DND-41 (cell line): ENCODE results near the gene ADCY9.

Experiments used
- EZH2 ChIP-seq: IDR thresholded peaks from 3 replicates; pipeline ENCODE4 v1.6.1; 2012; ENCODE audit warnings: borderline replicate concordance, low read depth, mild to moderate bottlenecking, moderate library complexity, low read length, inconsistent platforms; ENCODE audit not compliant: severe bottlenecking
- TF ChIP-seq, protein P1 (sequence below): IDR thresholded peaks from 2 replicates; pipeline ENCODE4 v1.5.1; 2012; ENCODE audit warnings: borderline replicate concordance, low read length, moderate library complexity, mild to moderate bottlenecking; ENCODE audit not compliant: poor library complexity, severe bottlenecking; ENCODE audit errors: extremely low read depth

DNA sequence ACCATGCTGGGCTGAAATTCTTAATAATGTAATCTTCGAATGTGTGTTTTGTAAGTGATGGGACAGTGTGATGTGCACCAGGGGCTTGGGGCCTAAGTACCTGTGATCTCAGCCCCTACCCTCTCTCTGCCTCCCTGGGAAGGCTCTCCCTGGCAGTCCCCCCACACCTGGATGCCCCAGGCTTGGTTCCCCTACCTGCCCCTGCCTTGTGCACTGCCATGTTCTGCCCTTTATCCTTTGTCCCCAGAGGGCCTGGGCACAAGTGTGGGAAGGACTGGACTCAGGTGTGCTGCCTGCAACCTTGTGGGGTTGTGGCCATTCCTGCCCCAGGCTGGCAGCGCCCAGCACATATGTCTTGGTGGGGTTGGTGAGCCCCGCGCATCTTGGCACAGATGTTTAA is 180.3 kb downstream of the ADCY9 start:
- TF ChIP-seq, protein P1, sequence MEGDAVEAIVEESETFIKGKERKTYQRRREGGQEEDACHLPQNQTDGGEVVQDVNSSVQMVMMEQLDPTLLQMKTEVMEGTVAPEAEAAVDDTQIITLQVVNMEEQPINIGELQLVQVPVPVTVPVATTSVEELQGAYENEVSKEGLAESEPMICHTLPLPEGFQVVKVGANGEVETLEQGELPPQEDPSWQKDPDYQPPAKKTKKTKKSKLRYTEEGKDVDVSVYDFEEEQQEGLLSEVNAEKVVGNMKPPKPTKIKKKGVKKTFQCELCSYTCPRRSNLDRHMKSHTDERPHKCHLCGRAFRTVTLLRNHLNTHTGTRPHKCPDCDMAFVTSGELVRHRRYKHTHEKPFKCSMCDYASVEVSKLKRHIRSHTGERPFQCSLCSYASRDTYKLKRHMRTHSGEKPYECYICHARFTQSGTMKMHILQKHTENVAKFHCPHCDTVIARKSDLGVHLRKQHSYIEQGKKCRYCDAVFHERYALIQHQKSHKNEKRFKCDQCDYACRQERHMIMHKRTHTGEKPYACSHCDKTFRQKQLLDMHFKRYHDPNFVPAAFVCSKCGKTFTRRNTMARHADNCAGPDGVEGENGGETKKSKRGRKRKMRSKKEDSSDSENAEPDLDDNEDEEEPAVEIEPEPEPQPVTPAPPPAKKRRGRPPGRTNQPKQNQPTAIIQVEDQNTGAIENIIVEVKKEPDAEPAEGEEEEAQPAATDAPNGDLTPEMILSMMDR, result no peak
- TF ChIP-seq EZH2, result no peak
